Activated naive CD4-positive, alpha-beta T cell treated with anti-CD3 and anti-CD28 coated beads, Interleukin-2, amount 50 U/mL, for 72 hours (primary cell): ENCODE results near the gene KLHL26. TPM values are rescaled to one million over a fixed set of nuclear protein-coding genes. Genes with fewer than 3 reads are reported as not detected.

Source experiments
- ATAC-seq, 2 donors: fragments of 150-1000 bp; cut with Tn5 transposase; 2 replicates each; pipeline ENCODE4 v1.10.0; 2021; ENCODE audit warnings: mild to moderate bottlenecking in 2 of 2, moderate library complexity in 2 of 2
- DNase-seq, 2 donors: peaks; one replicate each; pipeline ENCODE4 v3.0.0; 2021 to 2022; ENCODE audit warnings: low spot score in 2 of 2
- H3K27ac Mint-ChIP-seq, 2 donors: one replicate each; pipeline ENCODE4 v1.8.0; 2022; ENCODE audit warnings: mild to moderate bottlenecking in 2 of 2, mixed read lengths in 2 of 2
- H3K36me3 Mint-ChIP-seq, 2 donors: one replicate each; pipeline ENCODE4 v1.8.0; 2022; ENCODE audit warnings: mixed read lengths in 2 of 2
- H3K9me3 Mint-ChIP-seq, 2 donors: one replicate each; pipeline ENCODE4 v1.8.0; 2022; ENCODE audit warnings: mixed read lengths in 2 of 2
- total RNA-seq, 2 donors: library from RNA; stranded (reverse); gene quantifications; one replicate each; pipeline ENCODE4 v1.2.3, GENCODE V29; 2022

Gene KLHL26
- total RNA-seq, 2 donors from 2014 or later: 9.2 to 13.5 TPM

- peak; percentile 83 to 86 for ATAC-seq
- peak; percentile 94 to 95 for DNase-seq
- H3K36me3 Mint-ChIP-seq: no peaks in the 10 kb centered on the region
- peak within 1 kb of the TSS; percentile 92 to 95 for H3K27ac Mint-ChIP-seq
- H3K9me3 Mint-ChIP-seq: no peaks in the 10 kb centered on the region
These were observed 46.5 kb downstream of the KLHL26 start, which contains the start of gene CRTC1 for GRCh38 chr19:18683109-18683957. Gene CRTC1, plus strand, starts transcription at chr19:18683680. Its CDS starts 23 bp downstream, at chr19:18683703.

GRCh38 chr19:18683958-18684641 lies 47.3 kb downstream of the KLHL26 start:
- no peaks in the 10 kb centered on the region for H3K36me3 Mint-ChIP-seq
- H3K9me3 Mint-ChIP-seq: no peaks in the 10 kb centered on the region
- DNase-seq (no peak), ATAC-seq (no peak)
- H3K27ac Mint-ChIP-seq: peak overlapping the region in 1 of 2 donors; percentile 92

- Mint-ChIP-seq H3K27ac (no peak overlapping the region), H3K36me3 (no peaks in the 10 kb centered on the region)
These were observed 47.8 kb downstream of the KLHL26 start for GRCh38 chr19:18684642-18684993.

GRCh38 chr19:18685597-18686190 lies 48.9 kb downstream of the KLHL26 start:
- DNase-seq (no peak), ATAC-seq (no peak)
- H3K36me3 Mint-ChIP-seq: no peaks in the 10 kb centered on the region
- H3K27ac Mint-ChIP-seq: no peak overlapping the region
- H3K9me3 Mint-ChIP-seq: no peaks in the 10 kb centered on the region

More at GRCh38 chr19:18684642-18684993, 47.8 kb downstream of the KLHL26 start:
- ATAC-seq (no peak), DNase-seq (no peak)
- no peaks in the 10 kb centered on the region for H3K9me3 Mint-ChIP-seq

GRCh38 chr19:18687740-18688465 lies 51.1 kb downstream of the KLHL26 start:
- H3K27ac Mint-ChIP-seq: no peak overlapping the region
- ATAC-seq (no peak), DNase-seq (no peak)
- H3K36me3 Mint-ChIP-seq: no peaks in the 10 kb centered on the region
- H3K9me3 Mint-ChIP-seq: no peaks in the 10 kb centered on the region

GRCh38 chr19:18696023-18696422 lies 59.2 kb downstream of the KLHL26 start:
- peak overlapping the region in 1 of 2 donors; percentile 72 for H3K27ac Mint-ChIP-seq
- DNase-seq (no peak), ATAC-seq (no peak)
- no peaks in the 10 kb centered on the region for H3K36me3 Mint-ChIP-seq
- H3K9me3 Mint-ChIP-seq: no peaks in the 10 kb centered on the region

- Mint-ChIP-seq H3K9me3 (no peaks in the 10 kb centered on the region), H3K27ac (no peak overlapping the region), H3K36me3 (no peaks in the 10 kb centered on the region)
- no peak for ATAC-seq
- DNase-seq: no peak
These were observed 60.9 kb downstream of the KLHL26 start for GRCh38 chr19:18697680-18698079.

GRCh38 chr19:18698321-18699167 lies 61.7 kb downstream of the KLHL26 start:
- DNase-seq (no peak), ATAC-seq (no peak)
- no peaks in the 10 kb centered on the region for H3K36me3 Mint-ChIP-seq
- no peaks in the 10 kb centered on the region for H3K9me3 Mint-ChIP-seq
- peak overlapping the region in 1 of 2 donors; percentile 58 for H3K27ac Mint-ChIP-seq

- ATAC-seq (no peak), DNase-seq (no peak)
- Mint-ChIP-seq H3K27ac (peak overlapping the region in 1 of 2 donors; percentile 58), H3K36me3 (no peaks in the 10 kb centered on the region), H3K9me3 (no peaks in the 10 kb centered on the region)
These were observed 62.7 kb downstream of the KLHL26 start for GRCh38 chr19:18699403-18700054.

GRCh38 chr19:18700501-18701249 lies 63.8 kb downstream of the KLHL26 start:
- ATAC-seq (peak; percentile 88 to 89), DNase-seq (peak; percentile 66 to 74)
- H3K27ac Mint-ChIP-seq: peak overlapping the region; percentile 37 to 58
- H3K36me3 Mint-ChIP-seq: no peaks in the 10 kb centered on the region
- no peaks in the 10 kb centered on the region for H3K9me3 Mint-ChIP-seq

- ATAC-seq: peak; percentile 9 to 39
- Mint-ChIP-seq H3K36me3 (no peaks in the 10 kb centered on the region), H3K27ac (peak overlapping the region in 1 of 2 donors; percentile 30), H3K9me3 (no peaks in the 10 kb centered on the region)
- DNase-seq: no peak
These were observed 64.4 kb downstream of the KLHL26 start for GRCh38 chr19:18701250-18701608.

- ATAC-seq: no peak
- no peaks in the 10 kb centered on the region for H3K36me3 Mint-ChIP-seq
- no peak overlapping the region for H3K27ac Mint-ChIP-seq
- no peak for DNase-seq
- H3K9me3 Mint-ChIP-seq: no peaks in the 10 kb centered on the region
These were observed 67.2 kb downstream of the KLHL26 start for GRCh38 chr19:18704054-18704453.

GRCh38 chr19:18704971-18705370 lies 68.1 kb downstream of the KLHL26 start:
- DNase-seq: no peak
- Mint-ChIP-seq H3K36me3 (no peaks in the 10 kb centered on the region), H3K9me3 (no peaks in the 10 kb centered on the region), H3K27ac (no peak overlapping the region)
- ATAC-seq: no peak

- no peak for DNase-seq
- ATAC-seq: no peak
- Mint-ChIP-seq H3K36me3 (no peaks in the 10 kb centered on the region), H3K9me3 (no peaks in the 10 kb centered on the region), H3K27ac (peak overlapping the region; percentile 14 to 25)
These were observed 71.8 kb downstream of the KLHL26 start for GRCh38 chr19:18708452-18709231.
